Measurements from ENCODE around the gene UBALD1.

GRCh38 chr16:4663777-4664465 lies 49.2 kb upstream of the UBALD1 start:
- peak in 3 of 11 experiments; percentile 5 to 36 (median 8) for TF ChIP-seq CTCF (IDR thresholded peaks at IDR 0.05 in 8 of 11, conservative IDR thresholded peaks at IDR 0.05 in 3 of 11)
- TF ChIP-seq POLR2AphosphoS5 (IDR thresholded peaks at IDR 0.05), result peak; percentile 59 to 70 (median 62)
- no peak for TF ChIP-seq POLR2A (IDR thresholded peaks at IDR 0.05)
